Small intestine (tissue), 7 donors: ENCODE data around the gene MMP25. TPM values are rescaled to one million over a fixed set of nuclear protein-coding genes. Genes with fewer than 3 reads are reported as not detected.
A peak's percentile ranks its signal among the peaks of the same experiment; 100 is the strongest.

Source experiments
- DNase-seq, 2 donors: peaks; one replicate each; pipeline versions ENCODE4 v3.0.0 to v3.0.0-alpha.2; 2013
- FAIRE-seq: peaks from 2 replicates; lab custom pipeline; 2012; peaks lifted over from hg19 to GRCh38; lab: Jason Lieb, UNC
- H3K27ac ChIP-seq, 3 donors: one replicate each; pipeline ENCODE4 v1.5.1; 2013; ENCODE audit warnings: low read length in 2 of 3, mild to moderate bottlenecking in 2 of 3, control low read depth in 1 of 3, inconsistent platforms in 1 of 3, low read depth in 1 of 3, moderate library complexity in 1 of 3
- H3K27me3 ChIP-seq, 3 donors: one replicate each; pipeline ENCODE4 v1.6.1; 2013; ENCODE audit warnings: low read length in 3 of 3, inconsistent platforms in 1 of 3; ENCODE audit not compliant: control insufficient read depth in 3 of 3, insufficient read depth in 3 of 3
- H3K36me3 ChIP-seq, 3 donors: one replicate each; pipeline ENCODE4 v1.6.1; 2013; ENCODE audit warnings: low read length in 3 of 3, inconsistent platforms in 1 of 3, low read depth in 1 of 3, mild to moderate bottlenecking in 1 of 3, moderate library complexity in 1 of 3; ENCODE audit not compliant: control insufficient read depth in 3 of 3, insufficient read depth in 2 of 3
- H3K4me1 ChIP-seq, 3 donors: one replicate each; pipeline ENCODE4 v1.6.1; 2013; ENCODE audit warnings: low read length in 2 of 3, inconsistent platforms in 1 of 3, low read depth in 1 of 3, mild to moderate bottlenecking in 1 of 3, moderate library complexity in 1 of 3; ENCODE audit not compliant: control insufficient read depth in 3 of 3, insufficient read depth in 2 of 3
- H3K4me3 ChIP-seq, 3 donors: one replicate each; pipeline ENCODE4 v1.5.1; 2013; ENCODE audit warnings: low read length in 3 of 3, control low read depth in 1 of 3, inconsistent platforms in 1 of 3, low read depth in 1 of 3, mild to moderate bottlenecking in 1 of 3, moderate library complexity in 1 of 3
- H3K9me3 ChIP-seq, 2 donors: one replicate each; pipeline ENCODE4 v1.6.1; 2013; ENCODE audit warnings: low read depth in 1 of 2, low read length in 1 of 2; ENCODE audit not compliant: control insufficient read depth in 2 of 2, insufficient read depth in 1 of 2
- WGBS, 3 donors: extraction: QIAGEN DNeasy Blood & Tissue Kit; methylation state at CpG; one replicate each; pipeline ENCODE4 v1.1.7; 2013; 5-methylcytosine and 5-hydroxymethylcytosine counted together
- polyA plus RNA-seq, 4 donors: library from polyadenylated mRNA; stranded (reverse) in 3 of 4; unstranded in 1 of 4; fragments of 200-250 nt in 3 of 4; fragments of 120-200 nt in 1 of 4; gene quantifications; one replicate each; pipeline versions ENCODE4 v1.2.1 to v1.2.3, GENCODE V29; 2013
- donor health status: healthy with polysubstance abuse.
- donor health status: control.
- donor health status: control.
- donor health status: Bipolar disorder and iron deficiency.
- donor health status: healthy.

The MMP25 gene
- polyA plus RNA-seq, 4 donors, result 0.54 to 3.4 (median 0.78) TPM

DNA sequence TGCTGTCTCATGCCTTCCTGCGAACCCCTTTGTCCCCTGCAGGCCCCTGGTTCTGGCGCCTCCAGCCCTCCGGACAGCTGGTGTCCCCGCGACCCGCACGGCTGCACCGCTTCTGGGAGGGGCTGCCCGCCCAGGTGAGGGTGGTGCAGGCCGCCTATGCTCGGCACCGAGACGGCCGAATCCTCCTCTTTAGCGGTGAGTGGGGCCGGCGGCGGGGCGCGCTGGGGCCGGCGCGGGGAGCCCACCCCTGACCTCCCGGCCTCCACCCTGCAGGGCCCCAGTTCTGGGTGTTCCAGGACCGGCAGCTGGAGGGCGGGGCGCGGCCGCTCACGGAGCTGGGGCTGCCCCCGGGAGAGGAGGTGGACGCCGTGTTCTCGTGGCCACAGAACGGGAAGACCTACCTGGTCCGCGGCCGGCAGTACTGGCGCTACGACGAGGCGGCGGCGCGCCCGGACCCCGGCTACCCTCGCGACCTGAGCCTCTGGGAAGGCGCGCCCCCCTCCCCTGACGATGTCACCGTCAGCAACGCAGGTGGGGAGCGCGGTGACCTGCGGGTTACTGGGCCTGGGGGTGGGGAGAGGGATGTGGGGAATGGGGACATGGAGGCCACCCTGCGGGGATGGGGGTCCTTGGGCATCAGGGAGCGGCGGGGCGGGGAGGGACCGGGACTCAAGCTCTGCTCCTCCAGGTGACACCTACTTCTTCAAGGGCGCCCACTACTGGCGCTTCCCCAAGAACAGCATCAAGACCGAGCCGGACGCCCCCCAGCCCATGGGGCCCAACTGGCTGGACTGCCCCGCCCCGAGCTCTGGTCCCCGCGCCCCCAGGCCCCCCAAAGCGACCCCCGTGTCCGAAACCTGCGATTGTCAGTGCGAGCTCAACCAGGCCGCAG is 12.0 kb downstream of the MMP25 start:
- 2 to 5% (median 3%) methylated on average over 44 to 77 of the region's 77 CpGs for WGBS, 3 donors
- H3K27me3 ChIP-seq, result no peaks in the 10 kb centered on the region
- peak overlapping the region; percentile 52 to 81 (median 77) for H3K27ac ChIP-seq
- DNase-seq, result peak; percentile 65 to 80
- peak overlapping the region; percentile 88 to 94 (median 90) for H3K4me3 ChIP-seq
- H3K36me3 ChIP-seq, result peaks cover 0 to 14% (median 0%) of the 10 kb centered on the region in 3 donors
- peaks cover 4 to 16% (median 4%) of the 10 kb centered on the region in 3 donors for H3K4me1 ChIP-seq
- no peaks in the 10 kb centered on the region for H3K9me3 ChIP-seq
- no peak for FAIRE-seq

DNA sequence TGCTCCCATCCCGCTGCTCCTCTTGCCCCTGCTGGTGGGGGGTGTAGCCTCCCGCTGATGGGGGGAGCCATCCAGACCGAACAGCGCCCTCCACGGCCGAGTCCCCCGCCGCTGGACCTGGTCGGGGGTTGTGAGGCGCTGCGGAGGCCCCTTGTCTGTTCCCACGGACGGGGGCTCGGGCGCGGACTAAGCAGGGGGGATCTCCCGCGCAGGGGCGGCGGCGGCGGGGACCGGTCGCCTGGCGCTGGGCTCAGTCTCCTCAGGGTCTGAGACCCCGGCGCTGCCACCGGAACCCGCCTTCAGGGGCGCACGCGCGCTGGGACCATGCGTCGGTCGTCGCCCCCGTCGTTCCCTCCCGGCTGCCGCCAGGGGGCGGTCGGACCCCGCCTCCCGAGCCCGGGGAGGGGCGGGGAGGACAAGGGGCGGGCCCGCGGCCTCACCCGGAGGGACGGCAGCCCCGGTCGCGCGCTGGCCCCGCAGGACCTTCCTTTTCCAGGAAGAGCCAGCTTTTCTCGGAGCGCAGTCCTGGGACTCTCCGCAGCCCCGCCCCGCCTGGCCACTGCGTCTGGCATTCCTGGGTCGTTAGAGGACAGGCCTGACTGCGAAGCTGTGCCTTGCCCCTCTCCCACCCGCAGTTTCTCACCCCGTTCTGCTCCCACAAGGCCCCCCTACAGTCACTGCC is 12.8 kb downstream of the MMP25 start:
- FAIRE-seq, result no peak
- DNase-seq, result peak; percentile 88 to 96
- H3K27ac ChIP-seq, result peak overlapping the region; percentile 90 to 95 (median 92)

GRCh38 chr16:3059723-3060242 is 13.4 kb downstream of the MMP25 start:
- H3K4me3 ChIP-seq, result peak overlapping the region; percentile 48 to 94 (median 88)
- peak overlapping the region; percentile 90 to 95 (median 92) for H3K27ac ChIP-seq
- H3K36me3 ChIP-seq, result peaks cover 0 to 8% (median 0%) of the 10 kb centered on the region in 3 donors
- 48 to 52% (median 52%) methylated on average over 9 of the region's 9 CpGs for WGBS, 3 donors
- FAIRE-seq (no peak), DNase-seq (no peak)
- no peaks in the 10 kb centered on the region for H3K27me3 ChIP-seq
- no peaks in the 10 kb centered on the region for H3K9me3 ChIP-seq
- peaks cover 4 to 28% (median 7%) of the 10 kb centered on the region in 3 donors for H3K4me1 ChIP-seq

More for the DNA sequence above, 12.8 kb downstream of the MMP25 start:
- Histone ChIP-seq H3K4me3 (peak overlapping the region; percentile 88 to 94 (median 90)), H3K36me3 (peaks cover 0 to 10% (median 0%) of the 10 kb centered on the region in 3 donors), H3K4me1 (peaks cover 4 to 23% (median 4%) of the 10 kb centered on the region in 3 donors), H3K27me3 (no peaks in the 10 kb centered on the region), H3K9me3 (no peaks in the 10 kb centered on the region)
- WGBS, 3 donors, result 0 to 1% (median 0%) methylated on average over 39 to 67 of the region's 67 CpGs

GRCh38 chr16:3060339-3061127 is 14.2 kb downstream of the MMP25 start:
- H3K27ac ChIP-seq, result peak overlapping the region in 1 of 3 donors; percentile 95
- WGBS, 3 donors, result 78 to 85% (median 84%) methylated on average over 14 of the region's 14 CpGs
- H3K9me3 ChIP-seq, result no peaks in the 10 kb centered on the region
- DNase-seq (no peak), FAIRE-seq (no peak)
- peaks cover 4 to 35% (median 10%) of the 10 kb centered on the region in 3 donors for H3K4me1 ChIP-seq
- H3K27me3 ChIP-seq, result no peaks in the 10 kb centered on the region
- peaks cover 0 to 4% (median 0%) of the 10 kb centered on the region in 3 donors for H3K36me3 ChIP-seq
- H3K4me3 ChIP-seq, result no peak overlapping the region

- FAIRE-seq (no peak), DNase-seq (no peak)
- H3K4me3 ChIP-seq, result no peak overlapping the region
- WGBS, 3 donors, result 89 to 94% (median 93%) methylated on average over 6 of the region's 6 CpGs
- no peak overlapping the region for H3K27ac ChIP-seq
- H3K4me1 ChIP-seq, result peaks cover 4 to 45% (median 10%) of the 10 kb centered on the region in 3 donors
- H3K36me3 ChIP-seq, result peaks cover 0 to 10% (median 2%) of the 10 kb centered on the region in 3 donors
- no peaks in the 10 kb centered on the region for H3K27me3 ChIP-seq
- no peaks in the 10 kb centered on the region for H3K9me3 ChIP-seq
These were observed 16.2 kb downstream of the MMP25 start for GRCh38 chr16:3062553-3062952.

- no peaks in the 10 kb centered on the region for H3K9me3 ChIP-seq
- H3K27me3 ChIP-seq, result no peaks in the 10 kb centered on the region
- no peak overlapping the region for H3K4me3 ChIP-seq
- DNase-seq, result peak in 1 of 2 donors; percentile 67
- H3K27ac ChIP-seq, result peak overlapping the region in 1 of 3 donors; percentile 68
- WGBS, 3 donors, result 95 to 96% (median 96%) methylated on average over 8 of the region's 8 CpGs
- FAIRE-seq, result no peak
- peaks cover 7 to 52% (median 10%) of the 10 kb centered on the region in 3 donors for H3K4me1 ChIP-seq
- peaks cover 0 to 22% (median 6%) of the 10 kb centered on the region in 3 donors for H3K36me3 ChIP-seq
These were observed 17.4 kb downstream of the MMP25 start for GRCh38 chr16:3063625-3064386.

GRCh38 chr16:3065069-3065741 is 18.8 kb downstream of the MMP25 start, which contains the start of gene IL32:
Gene IL32, plus strand, starts transcription at chr16:3065640. Its CDS starts 172 bp downstream, at chr16:3065812.
- peak; percentile 98 for DNase-seq
- WGBS, 3 donors, result 6 to 27% (median 12%) methylated on average over 12 to 13 of the region's 13 CpGs
- no peaks in the 10 kb centered on the region for H3K9me3 ChIP-seq
- no peaks in the 10 kb centered on the region for H3K27me3 ChIP-seq
- no peak for FAIRE-seq
- H3K36me3 ChIP-seq, result peaks cover 0 to 31% (median 11%) of the 10 kb centered on the region in 3 donors
- peak within 1 kb of the TSS; percentile 38 to 56 (median 52) for H3K4me3 ChIP-seq
- H3K4me1 ChIP-seq, result peaks cover 4 to 44% (median 6%) of the 10 kb centered on the region in 3 donors
- H3K27ac ChIP-seq, result peak within 1 kb of the TSS; percentile 86 to 90 (median 87)
